Keratinocyte (primary cell): ENCODE results near the gene GFOD1. TPM values are rescaled to one million over a fixed set of nuclear protein-coding genes. Genes with fewer than 3 reads are reported as not detected.

Experiments used
- DNase-seq: peaks from one replicate; pipeline ENCODE4 v3.0.0-alpha.2; 2011; ENCODE audit warnings: low read depth, missing footprints, low spot score
- FAIRE-seq: peaks from 2 replicates; lab custom pipeline; 2011; peaks lifted over from hg19 to GRCh38; lab: Jason Lieb, UNC
- H2AFZ ChIP-seq: 2 replicates; pipeline ENCODE4 v1.6.0; 2012; ENCODE audit warnings: low read length, control low read depth, inconsistent platforms; ENCODE audit not compliant: control insufficient read depth
- H3K27ac ChIP-seq: 2 replicates; pipeline ENCODE4 v1.5.1; 2011; ENCODE audit warnings: low read length; ENCODE audit not compliant: control insufficient read depth, insufficient read depth
- H3K27me3 ChIP-seq: 3 replicates; pipeline ENCODE4 v1.6.0; 2011; ENCODE audit warnings: low read length; ENCODE audit not compliant: control insufficient read depth, insufficient read depth; ENCODE audit errors: extremely low read depth
- H3K36me3 ChIP-seq, 2 experiments: 2 replicates in 1 of 2; 3 replicates in 1 of 2; pipeline ENCODE4 v1.5.1; 2011; ENCODE audit warnings: low read length in 2 of 2, mild to moderate bottlenecking in 1 of 2; ENCODE audit not compliant: control insufficient read depth in 2 of 2, insufficient read depth in 2 of 2; ENCODE audit errors: extremely low read depth in 1 of 2
- H3K4me1 ChIP-seq: 3 replicates; pipeline ENCODE4 v1.5.1; 2011; ENCODE audit warnings: low read length; ENCODE audit not compliant: control insufficient read depth, insufficient read depth; ENCODE audit errors: extremely low read depth
- H3K4me2 ChIP-seq: 3 replicates; pipeline ENCODE4 v1.6.0; 2011; ENCODE audit warnings: low read depth, low read length; ENCODE audit not compliant: control insufficient read depth, insufficient read depth; ENCODE audit errors: extremely low read depth
- H3K4me3 ChIP-seq, 3 experiments: fragments of 200-600 bp in 1 of 3; sonication (generic) in 1 of 3; 2 replicates in 2 of 3; 3 replicates in 1 of 3; pipeline ENCODE4 v1.5.1; 2011 to 2016; ENCODE audit warnings: low read length in 3 of 3, mild to moderate bottlenecking in 3 of 3, control low read depth in 2 of 3, inconsistent platforms in 1 of 3, low read depth in 1 of 3, mixed read lengths in 1 of 3, mixed run types in 1 of 3, moderate library complexity in 1 of 3; ENCODE audit not compliant: control insufficient read depth in 2 of 3, insufficient read depth in 2 of 3; ENCODE audit errors: extremely low read depth in 1 of 3
- H3K79me2 ChIP-seq: 2 replicates; pipeline ENCODE4 v1.6.0; 2012; ENCODE audit warnings: low read length; ENCODE audit not compliant: control insufficient read depth, insufficient read depth
- H3K9ac ChIP-seq: 3 replicates; pipeline ENCODE4 v1.6.0; 2011; ENCODE audit warnings: low read length; ENCODE audit not compliant: control insufficient read depth, insufficient read depth; ENCODE audit errors: extremely low read depth
- H3K9me1 ChIP-seq: 3 replicates; pipeline ENCODE4 v1.6.0; 2011; ENCODE audit warnings: low read length; ENCODE audit not compliant: control insufficient read depth, insufficient read depth; ENCODE audit errors: extremely low read depth
- H3K9me3 ChIP-seq: 2 replicates; pipeline ENCODE4 v1.5.1; 2012; ENCODE audit warnings: low read depth, low read length; ENCODE audit not compliant: control insufficient read depth
- H4K20me1 ChIP-seq: 3 replicates; pipeline ENCODE4 v1.6.0; 2011; ENCODE audit warnings: low read length; ENCODE audit not compliant: control insufficient read depth, insufficient read depth; ENCODE audit errors: extremely low read depth
- EZH2 ChIP-seq: IDR thresholded peaks from one replicate; pipeline ENCODE4 v1.6.1; 2012; ENCODE audit warnings: inconsistent platforms, mild to moderate bottlenecking, low read length, moderate library complexity
- dilution Hi-C: fragments of 300-500 bp; cut with MboI; formaldehyde crosslinking; loops from one replicate; pipeline ENCODE4 v1.7.0; 2020; ENCODE audit warnings: low sequenced_read_pairs; ENCODE audit not compliant: extremely low pct_ligation_motif_present
- polyA plus RNA-seq, 5 experiments: library from polyadenylated mRNA; depleted of rRNA in 3 of 5; stranded (reverse) in 3 of 5; stranded (forward) in 1 of 5; unstranded in 1 of 5; fragments of >200 nt; gene quantifications; 1 replicate in 1 of 5; 2 replicates in 3 of 5; 3 replicates in 1 of 5; pipeline versions ENCODE4 v1.2.1 to v1.2.3, GENCODE V29; 2011 to 2012; ENCODE audit warnings: missing spikeins in 2 of 5, low read depth in 1 of 5, low replicate concordance in 1 of 5
- TF ChIP-seq, protein P1 (sequence below), 3 experiments: IDR thresholded peaks in 1 of 3; conservative IDR thresholded peaks in 1 of 3; optimal IDR thresholded peaks in 1 of 3; 2 replicates in 2 of 3; 3 replicates in 1 of 3; pipeline versions ENCODE3 to v1.5.1; 2011; ENCODE audit warnings: low read length in 3 of 3, mild to moderate bottlenecking in 3 of 3, moderate library complexity in 2 of 3, control low read depth in 1 of 3, inconsistent platforms in 1 of 3; ENCODE audit not compliant: insufficient read depth in 2 of 3; ENCODE audit errors: extremely low read depth in 1 of 3

GFOD1 gene
- polyA plus RNA-seq, 1 donor (not counting 4 experiments of a cell fraction or from before 2014, with no cell fraction given): 7.2 TPM

DNA sequence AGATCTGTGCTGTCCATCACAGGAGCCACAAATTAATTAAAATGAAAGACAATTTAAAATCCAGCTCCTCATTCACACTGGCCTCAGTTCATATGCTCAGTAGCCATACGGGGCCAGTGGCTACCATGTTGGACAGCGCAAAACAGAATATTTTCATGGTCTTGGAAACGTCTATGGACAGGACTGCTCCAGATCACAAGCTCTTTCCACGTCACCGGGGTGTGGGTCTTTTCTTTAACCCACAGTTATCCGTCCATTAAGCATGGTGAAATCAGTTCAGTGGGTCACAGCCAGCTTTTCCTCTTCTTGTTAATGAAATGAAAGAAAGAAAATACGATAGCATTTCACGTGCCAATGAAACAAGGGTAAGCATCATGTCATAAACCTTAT, 24.1 kb downstream of the GFOD1 start:
- H3K27ac ChIP-seq: no peak overlapping the region
- H4K20me1 ChIP-seq: no peaks in the 10 kb centered on the region
- dilution Hi-C loops: no loop called here
- H3K27me3 ChIP-seq: no peaks in the 10 kb centered on the region
- no peak for DNase-seq
- H3K4me3 ChIP-seq: no peak overlapping the region
- peaks cover 42% of the 10 kb centered on the region for H3K79me2 ChIP-seq
- H3K36me3 ChIP-seq: peaks cover 3% of the 10 kb centered on the region in 2 experiments
- no peaks in the 10 kb centered on the region for H3K9me3 ChIP-seq
- no peak overlapping the region for H3K9ac ChIP-seq
- H2AFZ ChIP-seq: no peak overlapping the region
- peaks cover 13% of the 10 kb centered on the region for H3K4me1 ChIP-seq
- no peak for FAIRE-seq
- H3K4me2 ChIP-seq: no peak overlapping the region
- TF ChIP-seq EZH2: no peak
- TF ChIP-seq, protein P1, sequence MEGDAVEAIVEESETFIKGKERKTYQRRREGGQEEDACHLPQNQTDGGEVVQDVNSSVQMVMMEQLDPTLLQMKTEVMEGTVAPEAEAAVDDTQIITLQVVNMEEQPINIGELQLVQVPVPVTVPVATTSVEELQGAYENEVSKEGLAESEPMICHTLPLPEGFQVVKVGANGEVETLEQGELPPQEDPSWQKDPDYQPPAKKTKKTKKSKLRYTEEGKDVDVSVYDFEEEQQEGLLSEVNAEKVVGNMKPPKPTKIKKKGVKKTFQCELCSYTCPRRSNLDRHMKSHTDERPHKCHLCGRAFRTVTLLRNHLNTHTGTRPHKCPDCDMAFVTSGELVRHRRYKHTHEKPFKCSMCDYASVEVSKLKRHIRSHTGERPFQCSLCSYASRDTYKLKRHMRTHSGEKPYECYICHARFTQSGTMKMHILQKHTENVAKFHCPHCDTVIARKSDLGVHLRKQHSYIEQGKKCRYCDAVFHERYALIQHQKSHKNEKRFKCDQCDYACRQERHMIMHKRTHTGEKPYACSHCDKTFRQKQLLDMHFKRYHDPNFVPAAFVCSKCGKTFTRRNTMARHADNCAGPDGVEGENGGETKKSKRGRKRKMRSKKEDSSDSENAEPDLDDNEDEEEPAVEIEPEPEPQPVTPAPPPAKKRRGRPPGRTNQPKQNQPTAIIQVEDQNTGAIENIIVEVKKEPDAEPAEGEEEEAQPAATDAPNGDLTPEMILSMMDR (optimal IDR thresholded peaks at IDR 0.05 in 1 of 3, IDR thresholded peaks at IDR 0.05 in 1 of 3, conservative IDR thresholded peaks at IDR 0.05 in 1 of 3; ENCODE audit: extremely low read depth in 1 of 3, insufficient read depth in 2 of 3, low read length in 3 of 3): no peak
- peaks cover 4% of the 10 kb centered on the region for H3K9me1 ChIP-seq

DNA sequence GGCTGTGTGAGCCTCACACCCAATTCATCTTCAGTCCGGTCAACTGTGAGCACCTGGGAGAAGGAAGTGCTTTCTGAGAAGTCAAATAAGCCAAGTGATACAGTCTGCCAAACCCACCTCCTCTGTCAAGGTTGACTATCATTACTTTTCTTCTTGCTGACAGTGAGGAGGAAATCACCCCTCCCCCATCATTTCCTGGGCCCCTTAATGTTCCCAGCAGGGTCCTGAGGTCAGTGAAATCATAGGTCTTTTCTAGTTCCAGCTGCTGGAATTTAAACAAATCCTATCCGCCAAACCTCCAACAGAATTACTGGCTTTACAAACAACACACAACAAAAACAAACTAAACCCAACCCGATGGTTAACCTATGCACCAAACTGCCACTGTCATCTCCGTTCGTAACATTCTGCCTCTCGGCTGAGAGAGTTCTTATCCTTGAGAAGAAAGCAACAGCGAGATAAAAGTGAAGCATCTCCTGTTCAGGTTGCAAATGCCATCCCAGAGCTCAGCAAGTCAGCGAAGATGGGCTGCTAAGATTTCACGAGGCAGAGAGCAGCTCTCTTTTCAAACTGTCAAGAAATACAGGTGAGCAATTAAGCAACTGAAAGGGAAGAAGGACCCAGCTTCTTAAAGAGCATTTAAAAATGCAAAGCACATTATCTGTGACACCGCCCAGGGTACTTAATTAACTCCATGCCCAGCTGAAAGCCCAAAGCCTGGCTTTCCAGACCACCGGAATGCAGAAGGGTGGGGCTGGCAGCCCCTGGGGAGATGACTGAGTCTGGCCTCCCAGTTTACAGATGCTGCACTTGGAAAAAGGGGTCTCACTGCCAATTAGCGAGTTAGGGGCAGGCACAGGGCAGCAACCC, 24.7 kb downstream of the GFOD1 start:
- DNase-seq: no peak
- dilution Hi-C loops: no loop called here
- Histone ChIP-seq H3K27me3 (no peaks in the 10 kb centered on the region), H3K4me2 (no peak overlapping the region), H3K4me1 (peaks cover 18% of the 10 kb centered on the region), H2AFZ (no peak overlapping the region), H3K9ac (no peak overlapping the region), H3K79me2 (peaks cover 40% of the 10 kb centered on the region), H3K4me3 (no peak overlapping the region), H3K9me1 (peaks cover 4% of the 10 kb centered on the region), H3K9me3 (no peaks in the 10 kb centered on the region), H3K27ac (no peak overlapping the region), H3K36me3 (peaks cover 3% of the 10 kb centered on the region in 2 experiments), H4K20me1 (no peaks in the 10 kb centered on the region)
- FAIRE-seq: no peak
- TF ChIP-seq, protein P1 (optimal IDR thresholded peaks at IDR 0.05 in 1 of 3, IDR thresholded peaks at IDR 0.05 in 1 of 3, conservative IDR thresholded peaks at IDR 0.05 in 1 of 3; ENCODE audit: extremely low read depth in 1 of 3, insufficient read depth in 2 of 3, low read length in 3 of 3): no peak
- no peak for TF ChIP-seq EZH2
